ENCODE data around the gene ADAMTS6. TPM values are rescaled to one million over a fixed set of nuclear protein-coding genes. Genes with fewer than 3 reads are reported as not detected.
A peak's percentile ranks its signal among the peaks of the same experiment; 100 is the strongest.
"Not testable (repeated sequence)": the region's sequence is repeated elsewhere in the genome, so short reads cannot be mapped to it uniquely, and the experiment has no call there.

ADAMTS6 gene
- total RNA-seq, 1 donor from 2014 or later: 2.7 TPM

GRCh38 chr5:65468633-65469032, 13.1 kb downstream of the ADAMTS6 start:
- peak; percentile 21 for DNase-seq (ENCODE audit: low read depth)

DNA sequence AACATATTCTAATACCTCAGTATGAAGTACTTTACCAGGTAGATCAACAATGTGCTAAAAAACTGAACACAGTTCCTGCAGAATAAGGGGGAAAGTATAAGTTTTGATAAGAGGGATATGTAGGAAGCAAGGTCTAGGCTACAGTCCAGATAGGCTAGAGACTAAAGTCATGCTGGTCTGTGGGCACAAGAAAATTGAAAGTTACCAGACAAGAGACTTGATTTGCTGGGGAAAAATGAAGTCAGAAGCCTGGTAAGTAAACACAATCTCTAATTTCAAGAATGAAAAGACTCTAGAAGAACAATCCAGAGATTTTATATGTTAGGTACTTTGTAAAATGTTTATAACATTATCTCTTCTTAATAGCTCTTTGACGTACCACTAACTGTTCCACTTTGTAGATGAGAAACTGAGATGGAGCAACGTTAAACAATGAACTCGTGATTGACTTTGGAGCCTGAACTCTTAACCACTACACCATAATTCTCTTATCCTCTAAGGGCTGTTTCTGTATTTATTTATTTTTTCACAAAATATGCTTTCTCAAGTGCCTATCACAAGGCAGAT, 19.5 kb downstream of the ADAMTS6 start:
- no peak for DNase-seq (ENCODE audit: low read depth)

DNA sequence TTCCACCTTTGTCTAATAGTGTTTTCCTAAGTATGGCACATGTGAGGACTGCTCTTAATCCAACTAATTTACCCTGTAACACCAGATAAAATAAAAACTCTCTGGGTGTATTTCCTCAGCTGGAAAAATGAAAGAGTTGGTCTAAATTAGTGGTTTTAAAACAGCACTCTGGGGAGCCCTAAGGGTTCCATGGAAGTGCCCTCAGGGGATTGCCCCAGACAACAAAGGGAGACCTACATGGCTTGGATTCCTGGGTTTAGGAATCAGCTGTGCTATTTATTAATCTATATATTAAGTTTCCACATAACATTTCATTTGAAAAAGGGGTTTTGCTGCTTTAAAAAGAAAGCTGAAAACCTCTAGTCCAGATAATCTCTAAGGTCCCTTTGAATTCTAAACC, 20.2 kb downstream of the ADAMTS6 start:
- DNase-seq (ENCODE audit: low read depth): no peak

- DNase-seq (ENCODE audit: low read depth): no peak
Measured at GRCh38 chr5:65459995-65460394, 21.7 kb downstream of the ADAMTS6 start.

- DNase-seq (ENCODE audit: low read depth): no peak
Measured at GRCh38 chr5:65455064-65455463, 26.7 kb downstream of the ADAMTS6 start.

DNA sequence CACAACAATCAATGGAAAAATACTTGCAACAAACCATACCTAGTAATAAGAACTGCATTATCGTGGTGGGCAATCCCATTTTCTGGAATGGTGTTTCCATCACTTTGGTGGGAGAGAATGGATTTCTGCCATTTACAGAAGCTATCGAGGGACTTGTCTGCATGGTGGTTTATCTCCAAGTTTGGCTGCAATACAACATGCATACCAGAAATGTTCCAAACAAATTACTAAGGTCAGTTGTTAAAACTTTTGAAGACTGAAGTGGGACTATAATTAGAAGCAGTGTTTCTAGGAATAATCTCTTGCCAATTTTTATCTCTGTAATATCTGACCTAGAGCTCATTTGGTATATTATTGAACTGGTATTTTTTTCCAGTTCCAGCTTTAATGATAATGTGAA, 30.3 kb downstream of the ADAMTS6 start:
- DNase-seq (ENCODE audit: low read depth): no peak

DNA sequence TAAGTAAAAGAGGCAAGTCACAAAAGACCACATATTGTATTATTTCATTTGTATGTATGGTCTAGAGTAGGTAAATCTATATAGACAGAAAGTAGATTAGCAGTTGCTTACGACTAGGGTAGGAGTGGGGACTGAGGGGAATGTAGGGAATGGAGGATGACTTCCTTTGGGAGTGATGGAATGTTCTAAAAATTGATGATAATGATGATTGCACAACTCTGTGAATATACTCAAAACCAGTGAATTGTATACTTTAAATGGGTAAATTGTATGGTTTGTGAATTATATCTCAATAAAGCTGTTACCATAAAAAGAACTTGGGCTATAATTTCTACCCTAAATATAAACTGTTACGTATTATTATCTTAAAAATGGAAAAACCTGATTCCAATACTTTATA, 35.0 kb downstream of the ADAMTS6 start:
- DNase-seq (ENCODE audit: low read depth): no peak

GRCh38 chr5:65441800-65442199, 39.9 kb downstream of the ADAMTS6 start:
- DNase-seq (ENCODE audit: low read depth): no peak

GRCh38 chr5:65440456-65440855, 41.3 kb downstream of the ADAMTS6 start:
- no peak for DNase-seq (ENCODE audit: low read depth)

DNA sequence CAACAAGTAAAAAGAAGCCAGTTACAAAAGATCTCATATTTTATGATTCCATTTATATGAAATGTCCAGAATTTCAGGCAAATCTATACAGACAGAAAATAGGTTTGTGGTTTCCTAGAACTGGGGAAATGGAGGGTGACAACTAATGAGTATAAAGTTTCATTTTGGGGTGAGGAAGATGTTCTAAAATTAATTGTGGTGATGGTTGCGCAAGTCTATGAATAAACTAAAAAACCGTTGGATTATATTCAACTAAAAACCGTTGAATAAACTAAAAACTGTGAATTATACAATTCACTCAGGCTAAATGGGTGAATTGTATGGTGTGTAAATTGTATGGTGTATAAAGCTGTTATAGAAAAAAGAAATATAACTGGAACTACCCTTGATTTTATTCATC, 47.6 kb downstream of the ADAMTS6 start:
- DNase-seq (ENCODE audit: low read depth): no peak

DNA sequence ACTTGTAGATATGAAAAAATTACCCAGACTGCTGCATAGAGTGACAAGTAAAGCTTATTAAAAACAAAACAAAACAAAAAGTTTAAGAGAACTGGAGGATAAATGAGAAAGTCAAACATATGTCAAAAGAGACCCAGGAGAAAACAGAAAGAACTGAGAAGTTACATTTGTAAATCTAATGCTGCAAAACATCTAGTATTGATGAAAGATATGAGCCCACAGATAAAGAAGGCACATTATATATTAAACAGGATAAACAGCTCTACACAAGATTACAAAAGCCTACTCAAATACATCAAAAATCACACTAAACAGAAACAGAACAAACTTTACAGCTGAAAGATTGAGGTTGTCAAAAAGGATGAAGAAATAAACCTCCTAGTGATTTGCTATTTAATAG, 55.1 kb downstream of the ADAMTS6 start:
- DNase-seq (ENCODE audit: low read depth): no peak

- no peak for DNase-seq (ENCODE audit: low read depth)
Measured at GRCh38 chr5:65423623-65424022, 58.1 kb downstream of the ADAMTS6 start.

DNA sequence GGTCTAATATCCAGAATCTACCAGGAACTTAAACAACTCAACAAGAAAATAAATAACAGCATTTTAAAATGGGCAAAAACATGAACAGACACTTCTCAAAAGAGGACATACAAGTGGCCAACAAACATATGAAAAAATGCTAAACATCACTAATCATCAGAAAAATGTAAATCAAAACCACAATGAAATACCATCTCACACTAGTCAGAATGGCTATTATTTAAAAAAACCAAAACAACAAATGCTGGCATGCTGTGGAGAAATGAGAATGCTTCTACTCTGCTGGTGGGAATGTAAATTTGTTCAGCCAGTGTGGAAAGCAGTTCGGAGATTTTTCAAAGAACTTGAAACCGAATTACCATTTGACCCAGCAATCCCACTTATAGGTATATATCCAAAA, 63.1 kb downstream of the ADAMTS6 start:
- DNase-seq (ENCODE audit: low read depth): no peak

- DNase-seq (ENCODE audit: low read depth): no peak
Measured at GRCh38 chr5:65413822-65414221, 67.9 kb downstream of the ADAMTS6 start.

DNA sequence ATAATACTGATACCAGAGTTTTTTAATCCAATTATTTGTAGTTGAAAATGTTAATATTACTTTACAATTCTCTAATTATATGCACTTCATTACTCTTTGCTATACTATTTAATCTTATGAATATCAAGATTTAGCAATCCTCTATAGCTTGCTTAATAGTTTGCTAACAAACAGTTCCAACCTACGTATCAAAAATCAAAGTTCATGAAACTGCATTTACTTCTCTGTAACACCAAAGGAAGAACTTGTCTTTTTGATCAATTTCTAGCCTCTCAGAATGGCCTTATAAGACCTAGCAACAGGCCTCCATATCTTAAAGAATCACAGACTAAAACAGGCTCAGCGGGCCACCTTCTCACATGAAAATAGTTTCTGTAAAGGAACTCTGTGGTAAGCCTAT, 68.9 kb downstream of the ADAMTS6 start:
- no peak for DNase-seq (ENCODE audit: low read depth)

DNA sequence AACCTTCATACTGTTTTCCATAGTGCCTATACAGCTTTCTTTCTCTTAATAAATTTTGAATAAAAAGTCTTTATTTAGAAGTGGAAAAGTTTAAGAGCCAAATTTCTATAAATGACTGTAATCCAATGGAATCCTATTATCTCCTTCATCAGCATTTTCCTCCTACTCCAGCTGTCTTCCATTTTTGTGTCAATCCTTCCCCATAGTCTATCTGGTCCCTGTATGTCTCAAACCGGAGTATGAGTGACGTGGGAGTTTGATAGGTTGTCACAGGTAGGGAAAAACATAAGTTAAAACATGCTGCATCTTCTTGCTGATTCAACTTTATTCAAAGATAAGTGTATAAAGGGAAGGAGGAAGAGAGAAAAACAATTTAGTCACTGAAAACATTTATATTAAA, 70.4 kb downstream of the ADAMTS6 start:
- no peak for DNase-seq (ENCODE audit: low read depth)

DNA sequence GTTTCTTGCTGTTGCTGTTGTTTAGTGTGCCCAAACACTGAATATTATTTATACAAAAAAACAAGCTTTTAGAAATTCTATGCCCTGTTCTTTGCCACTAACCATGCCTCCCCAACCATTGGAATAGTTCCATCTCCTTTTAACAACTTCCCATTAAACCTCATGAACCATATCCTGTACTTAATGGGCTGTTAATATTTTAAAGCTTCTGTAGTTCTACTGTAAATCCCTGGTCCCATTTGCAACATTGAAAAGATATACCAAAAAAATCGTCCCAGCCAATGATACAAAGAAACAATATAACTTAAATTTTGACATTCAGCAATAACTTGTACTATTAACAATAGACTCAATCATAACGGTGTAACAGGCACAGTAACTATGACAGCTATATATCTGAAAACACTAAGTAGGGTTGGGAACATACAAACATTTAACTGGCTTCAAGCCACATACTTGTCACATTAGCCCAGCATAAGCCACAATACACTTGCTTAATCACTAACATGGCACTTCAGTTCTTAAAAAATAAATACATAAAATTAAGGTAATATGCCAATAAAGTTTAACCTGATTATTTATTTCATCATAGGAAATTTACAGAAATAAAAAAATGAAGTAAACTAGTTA, 86.1 kb downstream of the ADAMTS6 start:
- peak; percentile 85 for DNase-seq (ENCODE audit: low read depth)

DNA sequence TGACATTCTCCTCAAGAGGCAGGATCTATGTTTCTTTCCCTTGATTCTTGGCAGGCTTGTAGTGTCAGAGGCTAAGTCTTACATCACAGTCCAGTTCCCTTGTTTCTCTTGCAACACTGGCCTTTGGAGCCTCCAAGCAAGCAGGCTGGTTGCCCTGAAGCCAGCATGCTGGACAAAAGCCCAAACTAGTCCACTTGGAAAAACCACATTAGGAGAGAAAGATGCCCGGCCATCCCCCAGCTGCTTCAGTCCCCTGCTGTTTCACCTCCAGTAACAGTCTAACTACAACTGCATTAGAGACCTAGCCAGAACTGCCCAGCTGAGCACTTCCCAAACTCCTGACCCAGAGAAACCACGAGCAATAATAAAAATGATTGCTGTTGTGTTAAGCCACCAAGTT, 87.6 kb downstream of the ADAMTS6 start:
- DNase-seq (ENCODE audit: low read depth): peak; percentile 98

- no peak for DNase-seq (ENCODE audit: low read depth)
Measured at GRCh38 chr5:65391591-65391990, 90.1 kb downstream of the ADAMTS6 start.

GRCh38 chr5:65390208-65390607, 91.5 kb downstream of the ADAMTS6 start:
- no peak for DNase-seq (ENCODE audit: low read depth)

GRCh38 chr5:65383859-65384258, 97.9 kb downstream of the ADAMTS6 start:
- no peak for DNase-seq (ENCODE audit: low read depth)

- DNase-seq (ENCODE audit: low read depth): no peak
Measured at GRCh38 chr5:65382582-65382981, 99.1 kb downstream of the ADAMTS6 start.

- DNase-seq (ENCODE audit: low read depth): not testable (repeated sequence)
Measured at GRCh38 chr5:65370505-65370904, 111.2 kb downstream of the ADAMTS6 start.

- DNase-seq (ENCODE audit: low read depth): no peak
Measured at GRCh38 chr5:65366655-65367054, 115.1 kb downstream of the ADAMTS6 start.

All from renal cortical epithelial cell (primary cell).